Breast epithelium (tissue), 3 donors: ENCODE results near the gene C1R.

Experiments used
- POLR2A ChIP-seq: fragments of 450-650 bp; IDR thresholded peaks from one replicate; pipeline ENCODE4 v1.6.1; 2016; ENCODE audit warnings: antibody characterized with exemption, mild to moderate bottlenecking, moderate library complexity
- TF ChIP-seq, protein P1 (sequence below), 3 donors: fragments of 450-650 bp; IDR thresholded peaks; one replicate each; pipeline ENCODE4 v1.5.1; 2016 to 2017; ENCODE audit warnings: antibody characterized with exemption in 3 of 3, mild to moderate bottlenecking in 3 of 3, moderate library complexity in 3 of 3

GRCh38 chr12:7114008-7114407 is 21.8 kb upstream of the C1R start:
- TF ChIP-seq, protein P1, sequence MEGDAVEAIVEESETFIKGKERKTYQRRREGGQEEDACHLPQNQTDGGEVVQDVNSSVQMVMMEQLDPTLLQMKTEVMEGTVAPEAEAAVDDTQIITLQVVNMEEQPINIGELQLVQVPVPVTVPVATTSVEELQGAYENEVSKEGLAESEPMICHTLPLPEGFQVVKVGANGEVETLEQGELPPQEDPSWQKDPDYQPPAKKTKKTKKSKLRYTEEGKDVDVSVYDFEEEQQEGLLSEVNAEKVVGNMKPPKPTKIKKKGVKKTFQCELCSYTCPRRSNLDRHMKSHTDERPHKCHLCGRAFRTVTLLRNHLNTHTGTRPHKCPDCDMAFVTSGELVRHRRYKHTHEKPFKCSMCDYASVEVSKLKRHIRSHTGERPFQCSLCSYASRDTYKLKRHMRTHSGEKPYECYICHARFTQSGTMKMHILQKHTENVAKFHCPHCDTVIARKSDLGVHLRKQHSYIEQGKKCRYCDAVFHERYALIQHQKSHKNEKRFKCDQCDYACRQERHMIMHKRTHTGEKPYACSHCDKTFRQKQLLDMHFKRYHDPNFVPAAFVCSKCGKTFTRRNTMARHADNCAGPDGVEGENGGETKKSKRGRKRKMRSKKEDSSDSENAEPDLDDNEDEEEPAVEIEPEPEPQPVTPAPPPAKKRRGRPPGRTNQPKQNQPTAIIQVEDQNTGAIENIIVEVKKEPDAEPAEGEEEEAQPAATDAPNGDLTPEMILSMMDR (IDR thresholded peaks at IDR 0.05), result no peak
- TF ChIP-seq POLR2A, result no peak
